DND-41 (cell line): ENCODE measurements around the gene OTP.

Experiments used
- ATAC-seq: fragments of 200-7000 bp; cut with Tn5 transposase; 3 replicates; pipeline ENCODE4 v1.9.1; 2021; ENCODE audit warnings: low read depth; ENCODE audit not compliant: insufficient read depth
- DNase-seq: peaks from one replicate; pipeline ENCODE4 v3.0.0-alpha.2; 2020
- H2AFZ ChIP-seq: 2 replicates; pipeline ENCODE4 v1.6.0; 2012; ENCODE audit warnings: low read depth, low read length
- H3K27ac ChIP-seq: 2 replicates; pipeline ENCODE4 v1.5.1; 2012; ENCODE audit warnings: low read length, inconsistent platforms
- H3K27me3 ChIP-seq: fragments of 200-600 bp; sonication (generic); 2 replicates; pipeline ENCODE4 v1.6.0; 2012; ENCODE audit warnings: low read length, mild to moderate bottlenecking, inconsistent platforms; ENCODE audit not compliant: insufficient read depth, poor library complexity
- H3K36me3 ChIP-seq: 2 replicates; pipeline ENCODE4 v1.5.1; 2012; ENCODE audit warnings: low read length, inconsistent platforms; ENCODE audit not compliant: insufficient read depth
- H3K4me1 ChIP-seq: 2 replicates; pipeline ENCODE4 v1.5.1; 2012; ENCODE audit warnings: mild to moderate bottlenecking, low read length; ENCODE audit not compliant: insufficient read depth
- H3K4me2 ChIP-seq: 2 replicates; pipeline ENCODE4 v1.6.0; 2012; ENCODE audit warnings: mild to moderate bottlenecking, moderate library complexity, low read length, inconsistent platforms; ENCODE audit not compliant: insufficient read depth
- H3K4me3 ChIP-seq, 2 experiments: fragments of 200-600 bp in 1 of 2; shearing (Covaris generic) in 1 of 2; 2 replicates each; pipeline ENCODE4 v1.5.1; 2012 to 2016; ENCODE audit warnings: inconsistent platforms in 2 of 2, low read length in 2 of 2, mild to moderate bottlenecking in 2 of 2, low read depth in 1 of 2, moderate library complexity in 1 of 2
- H3K79me2 ChIP-seq: 2 replicates; pipeline ENCODE4 v1.6.0; 2012; ENCODE audit warnings: low read length, inconsistent platforms; ENCODE audit not compliant: insufficient read depth
- H3K9ac ChIP-seq: 2 replicates; pipeline ENCODE4 v1.6.0; 2012; ENCODE audit warnings: low read depth, mild to moderate bottlenecking, inconsistent platforms, low read length, moderate library complexity
- H3K9me3 ChIP-seq: 2 replicates; pipeline ENCODE4 v1.5.1; 2012; ENCODE audit warnings: low read length, moderate library complexity, mild to moderate bottlenecking, inconsistent platforms; ENCODE audit not compliant: insufficient read depth, severe bottlenecking
- H4K20me1 ChIP-seq: 2 replicates; pipeline ENCODE4 v1.6.0; 2012; ENCODE audit warnings: low read length; ENCODE audit not compliant: insufficient read depth
- CTCF ChIP-seq: IDR thresholded peaks from 2 replicates; pipeline ENCODE4 v1.5.1; 2012; ENCODE audit warnings: borderline replicate concordance, low read length, moderate library complexity, mild to moderate bottlenecking; ENCODE audit not compliant: poor library complexity, severe bottlenecking; ENCODE audit errors: extremely low read depth
- EZH2 ChIP-seq: IDR thresholded peaks from 3 replicates; pipeline ENCODE4 v1.6.1; 2012; ENCODE audit warnings: borderline replicate concordance, low read depth, mild to moderate bottlenecking, moderate library complexity, low read length, inconsistent platforms; ENCODE audit not compliant: severe bottlenecking

The OTP gene

DNA sequence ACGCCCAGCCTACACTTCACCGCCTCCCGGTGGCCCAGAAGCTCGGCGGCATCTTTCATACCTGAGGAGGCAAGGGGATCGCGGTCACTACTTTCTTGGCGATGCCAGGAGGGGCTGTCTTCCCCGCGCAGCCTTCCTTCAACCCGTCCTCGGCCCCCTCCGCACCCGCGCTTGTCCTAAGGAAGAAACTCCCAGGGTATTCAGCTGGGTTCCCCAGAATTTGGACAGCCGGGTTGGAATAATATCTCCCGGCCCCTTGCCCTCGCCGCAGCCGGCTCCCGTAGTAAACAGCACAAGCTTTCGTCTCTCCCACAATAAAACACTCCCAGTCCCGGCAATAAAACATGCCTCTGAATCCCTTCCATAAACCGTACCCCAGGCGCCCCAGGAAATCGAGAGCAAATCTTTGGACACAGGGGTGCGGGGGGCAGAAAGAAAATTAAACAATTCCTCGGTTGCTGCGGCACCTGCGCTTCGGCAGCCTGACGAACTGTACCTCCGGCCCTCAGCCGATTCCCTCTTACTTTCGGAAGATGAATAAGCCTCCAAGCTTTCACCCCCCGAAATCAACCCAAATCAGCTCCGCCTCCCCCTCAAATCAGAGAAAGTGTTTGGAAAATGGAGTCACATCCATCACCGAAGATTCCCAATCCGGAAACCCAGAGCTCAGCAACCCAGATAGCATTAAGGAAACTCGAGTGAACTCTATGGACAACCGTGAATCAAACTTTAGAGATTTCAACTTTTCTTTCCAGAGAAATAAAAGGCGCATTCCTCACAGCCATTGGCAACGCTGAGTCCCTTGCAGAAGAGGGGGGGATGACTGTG, 1.1 kb downstream of the OTP start:
- Histone ChIP-seq H3K4me3 (no peak overlapping the region), H3K36me3 (no peaks in the 10 kb centered on the region), H3K27me3 (no peaks in the 10 kb centered on the region), H3K27ac (no peak overlapping the region), H3K9ac (no peak overlapping the region), H3K9me3 (no peaks in the 10 kb centered on the region), H2AFZ (no peak overlapping the region), H4K20me1 (no peaks in the 10 kb centered on the region), H3K4me2 (no peak overlapping the region), H3K4me1 (no peaks in the 10 kb centered on the region), H3K79me2 (no peaks in the 10 kb centered on the region)
- ATAC-seq (no peak), DNase-seq (no peak)
- TF ChIP-seq EZH2: no peak
- no peak for TF ChIP-seq CTCF

DNA sequence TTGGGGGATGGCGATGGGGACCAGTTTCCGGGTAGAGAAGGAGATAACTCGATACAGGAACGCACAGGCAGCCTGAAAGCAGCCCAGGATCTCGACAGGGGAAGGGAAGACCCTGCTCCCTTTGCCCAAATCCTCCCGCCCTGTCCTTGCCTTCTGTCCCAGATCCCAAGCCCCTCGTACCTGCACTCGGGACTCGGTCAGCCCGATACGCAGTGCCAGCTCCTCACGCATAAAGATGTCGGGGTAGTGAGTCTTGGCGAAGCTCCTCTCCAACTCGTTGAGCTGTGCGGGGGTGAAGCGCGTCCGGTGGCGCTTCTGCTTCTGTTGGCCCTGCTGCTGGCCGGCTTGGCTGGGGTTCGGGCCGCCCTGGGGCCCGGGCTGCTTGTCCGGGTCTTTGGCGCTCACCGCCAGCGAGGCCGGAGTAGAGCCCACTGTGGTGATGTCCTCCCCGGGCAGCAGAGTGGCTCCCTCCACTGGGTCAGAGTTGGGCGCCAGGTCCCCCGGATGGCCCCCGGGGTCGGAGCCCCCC, 1.8 kb downstream of the OTP start:
- DNase-seq (no peak), ATAC-seq (no peak)
- Histone ChIP-seq H3K4me3 (no peak overlapping the region), H3K9me3 (no peaks in the 10 kb centered on the region), H2AFZ (no peak overlapping the region), H3K9ac (no peak overlapping the region), H3K4me2 (no peak overlapping the region), H3K4me1 (no peaks in the 10 kb centered on the region), H3K27ac (no peak overlapping the region), H3K27me3 (no peaks in the 10 kb centered on the region), H3K79me2 (no peaks in the 10 kb centered on the region), H4K20me1 (no peaks in the 10 kb centered on the region), H3K36me3 (no peaks in the 10 kb centered on the region)
- TF ChIP-seq EZH2 (no peak), CTCF (no peak)

GRCh38 chr5:77635917-77636640, 2.4 kb downstream of the OTP start:
- Histone ChIP-seq H2AFZ (no peak overlapping the region), H3K79me2 (no peaks in the 10 kb centered on the region), H3K4me2 (no peak overlapping the region), H3K4me3 (no peak overlapping the region), H3K9me3 (no peaks in the 10 kb centered on the region), H3K27me3 (no peaks in the 10 kb centered on the region), H4K20me1 (no peaks in the 10 kb centered on the region), H3K27ac (no peak overlapping the region), H3K36me3 (no peaks in the 10 kb centered on the region), H3K4me1 (no peaks in the 10 kb centered on the region), H3K9ac (no peak overlapping the region)
- no peak for TF ChIP-seq CTCF
- no peak for TF ChIP-seq EZH2
- DNase-seq (no peak), ATAC-seq (no peak)
